Fibroblast of the conjunctiva (primary cell): Measurements from ENCODE around the gene COX10.

Experiments used
- DNase-seq: peaks from one replicate; pipeline ENCODE4 v3.0.0-alpha.2; 2010; ENCODE audit warnings: low read depth

The COX10 gene

DNA sequence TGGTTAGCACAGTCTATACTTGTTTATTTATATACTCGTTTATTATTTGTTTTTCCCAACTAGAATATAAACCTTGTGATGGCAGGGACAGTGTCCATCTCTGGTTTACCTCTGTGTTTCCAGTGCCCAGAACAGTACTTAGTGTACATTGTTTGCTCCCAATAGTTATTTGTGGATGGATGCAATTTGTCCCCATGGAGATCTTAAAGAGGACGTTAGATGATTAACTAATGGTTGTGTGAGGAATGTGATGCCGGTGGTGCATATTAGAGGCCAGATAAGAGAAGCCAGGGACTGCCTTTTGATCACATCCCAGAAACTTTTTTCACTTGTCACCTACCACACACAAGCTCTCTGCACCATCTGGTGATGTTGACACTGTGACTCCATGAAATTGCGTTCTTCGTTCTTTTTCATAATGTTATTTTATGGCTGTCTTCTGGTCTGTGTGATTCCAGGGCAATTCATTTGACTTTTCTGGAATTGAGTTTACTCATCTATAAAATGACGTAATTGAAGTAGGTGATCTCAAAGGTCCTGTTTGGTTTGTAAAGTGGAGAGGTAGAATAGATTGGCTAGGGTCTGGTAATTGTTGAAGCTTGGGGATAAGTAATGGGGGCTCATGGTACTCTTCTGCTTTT, 1.2 kb downstream of the COX10 start:
- no peak for DNase-seq

GRCh38 chr17:14072881-14073280, 3.6 kb downstream of the COX10 start:
- no peak for DNase-seq

DNA sequence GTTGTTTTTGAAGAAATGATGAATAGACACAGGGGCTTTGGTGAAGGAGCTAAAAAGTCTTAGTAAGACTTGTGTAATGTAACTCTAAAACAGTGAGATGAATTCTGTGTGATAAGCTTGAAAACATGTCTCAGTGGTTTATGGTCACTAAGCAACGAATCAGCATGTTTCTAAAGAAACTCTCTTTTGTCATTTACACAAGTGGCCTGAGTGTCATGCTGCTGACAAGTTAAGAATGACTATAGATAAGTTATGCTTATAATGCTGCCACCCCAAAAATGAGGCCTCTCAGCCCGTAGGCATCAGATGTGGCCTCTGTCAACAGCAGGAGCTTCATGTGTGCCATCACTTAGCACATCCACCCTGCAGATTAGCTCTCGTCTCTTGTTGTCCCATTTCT, 8.7 kb downstream of the COX10 start:
- no peak for DNase-seq

- DNase-seq: no peak
These were observed 11.5 kb downstream of the COX10 start for GRCh38 chr17:14080847-14081251.

GRCh38 chr17:14082848-14083247, 13.5 kb downstream of the COX10 start:
- no peak for DNase-seq

- no peak for DNase-seq
These were observed 15.7 kb downstream of the COX10 start for GRCh38 chr17:14084955-14085354.

DNA sequence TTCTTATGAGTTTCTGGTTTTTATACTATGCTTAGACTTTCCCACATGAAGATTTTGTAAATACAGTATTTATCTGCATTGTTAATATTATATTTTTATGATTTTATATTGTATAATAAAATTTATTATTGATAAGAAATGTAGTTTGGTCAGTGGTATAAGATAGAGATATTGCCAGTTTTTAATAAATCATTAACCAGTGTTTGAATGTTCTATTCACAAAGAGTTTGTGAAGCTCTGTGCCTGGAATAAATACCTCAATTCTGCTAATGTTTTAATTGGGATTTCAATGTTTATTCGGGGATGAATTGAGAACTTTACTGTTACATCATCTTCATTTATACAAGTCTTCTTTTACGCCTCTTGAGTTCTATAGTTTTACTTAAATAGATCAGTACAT, 16.9 kb downstream of the COX10 start:
- DNase-seq: no peak

GRCh38 chr17:14089179-14089578, 19.9 kb downstream of the COX10 start:
- no peak for DNase-seq

DNA sequence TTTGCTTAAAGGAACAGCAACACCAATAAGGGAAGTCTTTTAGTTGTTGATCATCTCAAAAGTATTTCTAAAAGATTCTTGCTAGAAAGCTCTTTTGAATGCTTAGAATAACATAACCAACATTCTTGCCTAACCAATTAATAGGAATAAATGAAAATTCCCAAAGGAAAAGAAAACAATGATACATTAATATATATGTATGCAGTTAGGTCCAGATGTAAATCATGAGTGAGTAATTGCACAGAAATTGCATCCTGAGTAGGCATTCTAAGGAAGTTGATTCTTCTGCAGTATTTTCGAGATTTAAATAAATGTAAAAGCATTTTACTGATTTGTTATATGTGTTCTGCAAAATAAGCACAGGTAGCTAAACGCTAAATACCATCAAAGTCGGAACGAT, 22.1 kb downstream of the COX10 start:
- DNase-seq: no peak

DNA sequence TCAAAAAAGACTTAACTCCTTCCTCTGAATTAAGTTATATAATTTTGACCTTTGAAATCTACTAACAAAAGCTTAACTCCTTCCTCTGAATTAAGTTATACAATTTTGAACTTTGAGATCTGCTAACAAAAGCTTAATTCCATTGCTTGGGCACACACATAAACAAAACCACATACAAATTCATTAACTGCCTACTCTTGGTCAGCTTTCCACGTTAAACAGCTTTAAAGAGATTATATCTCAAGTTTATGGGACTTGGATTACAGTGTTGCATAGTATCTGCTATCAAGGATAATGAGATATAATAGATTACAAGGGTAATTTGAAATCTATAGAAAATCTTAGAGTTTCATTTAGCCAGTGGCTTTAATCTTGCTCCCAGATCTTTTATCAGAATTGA, 23.5 kb downstream of the COX10 start:
- DNase-seq: no peak

DNA sequence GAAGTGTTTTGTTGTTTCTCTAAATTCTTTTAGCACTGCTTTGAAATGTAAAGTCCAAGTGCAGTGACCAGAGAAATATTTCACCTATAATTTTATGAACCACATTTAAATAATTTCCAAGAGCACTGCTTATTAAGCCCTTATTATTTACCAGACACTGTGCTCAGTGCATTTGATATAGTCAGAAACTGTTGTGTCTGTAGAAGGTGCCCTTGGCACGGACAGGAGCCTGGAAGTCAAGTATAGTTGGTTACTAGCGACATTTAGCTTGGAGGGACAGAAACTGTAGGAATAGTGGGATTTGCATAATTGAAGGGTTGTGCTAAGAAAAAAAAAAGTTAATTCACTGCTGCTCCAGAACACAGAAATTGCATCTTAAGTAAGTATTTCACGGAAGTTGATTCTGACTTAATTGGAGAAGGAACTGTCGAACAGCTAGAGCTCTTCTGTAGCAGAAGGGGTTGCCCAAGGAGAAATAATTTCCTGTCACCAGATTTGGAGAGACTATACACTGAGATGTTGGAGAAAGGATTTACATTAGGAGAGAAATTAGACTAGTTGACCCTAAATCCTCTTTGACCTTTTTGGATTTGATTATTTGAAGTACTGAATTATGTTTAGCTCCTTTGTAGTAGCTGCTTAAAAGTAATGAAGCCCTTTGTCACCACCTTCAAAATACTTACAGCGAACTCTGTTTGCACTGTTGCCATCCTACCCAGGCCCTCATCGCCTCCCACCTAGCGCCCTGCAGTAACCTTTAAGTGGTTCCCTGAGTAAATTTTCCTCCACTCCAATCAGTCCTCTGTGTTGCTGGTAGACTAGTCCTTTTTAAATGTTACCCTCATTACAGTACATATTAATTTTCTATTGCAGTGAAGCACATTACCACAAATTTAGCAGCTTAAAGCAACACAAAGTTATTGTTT, 25.6 kb downstream of the COX10 start:
- DNase-seq: no peak

GRCh38 chr17:14095631-14096030, 26.3 kb downstream of the COX10 start:
- DNase-seq: no peak

GRCh38 chr17:14098246-14098645, 28.9 kb downstream of the COX10 start:
- DNase-seq: no peak

DNA sequence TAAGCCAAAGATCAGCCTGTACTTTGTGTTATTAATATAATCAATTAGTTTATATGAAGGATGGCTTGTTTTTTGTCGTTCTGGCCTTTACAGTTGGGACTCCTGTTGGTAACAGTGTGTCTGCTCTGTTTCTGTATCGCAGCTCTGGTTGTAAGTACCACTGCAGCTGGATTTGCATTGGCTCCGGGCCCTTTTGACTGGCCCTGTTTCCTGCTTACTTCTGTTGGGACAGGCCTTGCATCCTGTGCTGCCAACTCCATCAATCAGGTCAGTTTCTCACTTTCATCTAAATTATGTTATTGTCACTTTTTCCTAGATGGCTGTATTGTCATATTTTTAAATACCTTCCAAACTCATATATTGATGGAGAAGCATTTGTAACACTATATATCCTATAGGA, 32.7 kb downstream of the COX10 start:
- DNase-seq: no peak

DNA sequence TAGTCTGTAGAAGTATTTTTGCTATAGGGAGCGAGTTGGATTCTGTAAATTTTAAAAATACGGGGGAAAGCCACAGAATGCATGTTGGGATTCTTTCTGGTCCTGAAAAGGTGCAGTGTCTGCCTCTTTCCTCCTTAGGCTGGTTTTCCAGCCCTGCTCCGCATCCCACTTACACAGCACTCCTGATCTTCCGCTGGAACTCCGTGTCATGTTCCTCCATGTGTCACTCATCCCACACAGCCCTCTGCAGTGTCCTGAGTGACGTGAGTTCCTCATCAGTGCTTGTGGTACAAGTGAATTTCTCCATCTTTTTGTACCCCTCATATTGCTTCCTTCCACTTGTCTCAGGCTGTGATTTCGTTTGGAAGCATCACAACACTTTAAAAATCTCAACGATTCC, 34.5 kb downstream of the COX10 start:
- DNase-seq: no peak

GRCh38 chr17:14104734-14105133, 35.4 kb downstream of the COX10 start:
- DNase-seq: no peak

DNA sequence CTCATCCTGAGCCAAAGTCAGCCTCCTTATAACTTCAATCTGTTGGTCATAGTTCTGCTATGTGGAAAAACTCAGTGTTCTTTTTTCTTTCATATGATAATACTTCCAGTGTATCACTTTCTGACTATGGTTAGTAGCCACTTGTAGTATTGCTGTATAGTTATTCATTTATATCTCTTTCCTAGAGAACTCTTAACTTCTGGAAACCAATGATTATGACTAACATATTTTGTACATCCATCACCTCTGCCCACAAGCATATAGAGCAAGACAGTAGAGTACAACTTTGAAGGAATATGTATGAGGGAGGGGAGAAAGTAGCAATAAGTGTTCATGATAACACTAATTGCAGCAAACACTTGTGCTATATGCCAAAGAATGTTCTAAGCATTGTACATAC, 38.6 kb downstream of the COX10 start:
- no peak for DNase-seq

- no peak for DNase-seq
These were observed 43.1 kb downstream of the COX10 start for GRCh38 chr17:14112407-14112806.

GRCh38 chr17:14113137-14113536, 43.8 kb downstream of the COX10 start:
- no peak for DNase-seq

GRCh38 chr17:14116263-14117024, 47.1 kb downstream of the COX10 start:
- no peak for DNase-seq

- DNase-seq: no peak
These were observed 49.6 kb downstream of the COX10 start for GRCh38 chr17:14118951-14119350.

DNA sequence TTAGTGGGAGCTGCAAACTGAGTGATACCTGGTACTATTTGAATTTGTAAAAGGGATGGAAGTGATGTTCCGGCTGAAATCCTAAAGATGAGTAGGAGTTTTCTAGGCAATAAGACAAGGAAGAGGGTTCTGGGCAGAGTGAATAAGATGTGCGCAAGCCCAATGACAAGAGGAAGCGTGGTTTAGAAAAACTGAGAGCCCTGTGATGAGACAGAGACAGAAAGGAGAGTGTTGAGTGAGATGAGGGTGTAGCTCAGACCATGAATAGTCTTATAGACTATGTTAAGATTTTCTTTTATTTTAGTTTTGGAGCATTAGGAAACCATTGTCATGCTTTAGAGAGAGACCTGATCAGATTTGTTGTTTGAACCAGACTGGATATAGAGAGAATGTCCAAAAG, 50.2 kb downstream of the COX10 start:
- DNase-seq: no peak

GRCh38 chr17:14121952-14122351, 52.6 kb downstream of the COX10 start:
- no peak for DNase-seq
